Erythroblast (primary cell): ENCODE measurements around the gene DAB1.

ENCODE experiments used
- GATA1 ChIP-seq: IDR thresholded peaks from 2 replicates; pipeline ENCODE4 v1.6.1; 2011; ENCODE audit warnings: low read depth, mild to moderate bottlenecking, control low read depth, low read length, moderate library complexity
- POLR2A ChIP-seq: IDR thresholded peaks from 2 replicates; pipeline ENCODE4 v1.6.1; 2011; ENCODE audit warnings: mild to moderate bottlenecking, low read length

DNA sequence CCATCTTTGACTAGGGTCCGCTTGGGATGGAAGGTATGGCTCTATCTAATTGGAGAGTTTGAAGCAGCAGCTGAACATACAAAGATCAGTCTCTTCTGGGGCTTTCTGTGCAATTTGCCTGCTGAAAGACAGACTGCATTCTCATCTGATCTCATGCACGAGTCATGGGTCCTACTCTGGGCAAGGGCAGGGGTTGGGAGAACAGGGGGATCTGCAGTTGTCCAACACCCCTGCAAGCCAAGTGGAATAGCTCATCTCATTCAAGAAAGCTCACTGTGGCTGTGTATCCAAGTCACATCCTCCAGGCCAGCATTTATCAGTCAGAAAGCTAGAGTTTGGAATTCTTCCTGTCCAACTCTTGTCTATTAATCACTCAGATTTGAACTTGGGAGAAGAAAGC is 280.9 kb downstream of the DAB1 start:
- TF ChIP-seq POLR2A (no peak), GATA1 (no peak)
